ENCODE results near the gene DCAF10. TPM values are rescaled to one million over a fixed set of nuclear protein-coding genes. Genes with fewer than 3 reads are reported as not detected.
"Not testable (repeated sequence)": the region's sequence is repeated elsewhere in the genome, so short reads cannot be mapped to it uniquely, and the experiment has no call there.

Gene DCAF10
- total RNA-seq, 1 donor from 2014 or later: 20.7 TPM

DNA sequence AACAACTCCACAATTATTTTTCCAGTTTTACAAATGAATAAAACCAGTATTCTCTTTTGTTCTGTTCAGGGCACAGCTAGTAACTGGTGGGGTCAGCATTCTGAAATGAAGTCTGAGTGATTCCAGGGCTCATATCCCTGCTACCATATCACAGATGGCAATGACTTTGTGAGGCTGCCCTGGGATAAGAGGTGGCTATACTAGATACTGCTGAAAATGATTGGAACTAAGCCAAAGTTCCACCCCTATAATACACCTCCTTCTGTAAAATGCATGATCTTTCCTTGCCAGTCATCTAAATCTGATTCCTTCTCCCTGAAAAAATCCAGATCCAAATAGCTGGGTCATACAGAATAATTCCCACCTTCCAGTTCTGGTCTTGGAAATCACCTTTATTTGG is 88.9 kb downstream of the DCAF10 start:
- no peaks in the 10 kb centered on the region for H3K36me3 ChIP-seq (ENCODE audit: control insufficient read depth, insufficient read depth, low read length)
- TF ChIP-seq, protein P1, sequence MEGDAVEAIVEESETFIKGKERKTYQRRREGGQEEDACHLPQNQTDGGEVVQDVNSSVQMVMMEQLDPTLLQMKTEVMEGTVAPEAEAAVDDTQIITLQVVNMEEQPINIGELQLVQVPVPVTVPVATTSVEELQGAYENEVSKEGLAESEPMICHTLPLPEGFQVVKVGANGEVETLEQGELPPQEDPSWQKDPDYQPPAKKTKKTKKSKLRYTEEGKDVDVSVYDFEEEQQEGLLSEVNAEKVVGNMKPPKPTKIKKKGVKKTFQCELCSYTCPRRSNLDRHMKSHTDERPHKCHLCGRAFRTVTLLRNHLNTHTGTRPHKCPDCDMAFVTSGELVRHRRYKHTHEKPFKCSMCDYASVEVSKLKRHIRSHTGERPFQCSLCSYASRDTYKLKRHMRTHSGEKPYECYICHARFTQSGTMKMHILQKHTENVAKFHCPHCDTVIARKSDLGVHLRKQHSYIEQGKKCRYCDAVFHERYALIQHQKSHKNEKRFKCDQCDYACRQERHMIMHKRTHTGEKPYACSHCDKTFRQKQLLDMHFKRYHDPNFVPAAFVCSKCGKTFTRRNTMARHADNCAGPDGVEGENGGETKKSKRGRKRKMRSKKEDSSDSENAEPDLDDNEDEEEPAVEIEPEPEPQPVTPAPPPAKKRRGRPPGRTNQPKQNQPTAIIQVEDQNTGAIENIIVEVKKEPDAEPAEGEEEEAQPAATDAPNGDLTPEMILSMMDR (IDR thresholded peaks at IDR 0.05; ENCODE audit: insufficient read depth, low read length, poor library complexity, severe bottlenecking): no peak
- no peak for DNase-seq (ENCODE audit: low read depth)
- no peak overlapping the region for H3K4me3 ChIP-seq (ENCODE audit: low read depth, low read length)
- no peaks in the 10 kb centered on the region for H3K27me3 ChIP-seq (ENCODE audit: control insufficient read depth, insufficient read depth, low read length)

DNA sequence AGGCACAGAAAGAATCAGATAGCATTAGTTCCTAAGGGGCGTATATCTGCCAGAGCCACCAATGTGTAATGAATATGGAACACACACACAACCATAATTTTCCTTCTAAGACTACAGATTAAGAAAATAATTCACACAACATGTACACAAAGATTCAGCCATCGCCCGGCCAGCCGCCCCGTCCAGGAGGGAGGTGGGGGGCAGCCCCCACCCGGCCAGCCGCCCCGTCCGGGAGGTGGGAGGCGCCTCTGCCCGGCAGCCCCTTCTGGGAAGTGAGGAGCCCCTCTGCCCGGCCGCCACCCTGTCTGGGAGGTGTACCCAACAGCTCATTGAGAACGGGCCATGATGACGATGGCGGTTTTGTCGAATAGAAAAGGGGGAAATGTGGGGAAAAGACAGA is 90.4 kb downstream of the DCAF10 start:
- not testable (repeated sequence) for DNase-seq (ENCODE audit: low read depth); H3K4me3 ChIP-seq (ENCODE audit: low read depth, low read length); H3K27me3 ChIP-seq (ENCODE audit: control insufficient read depth, insufficient read depth, low read length); H3K36me3 ChIP-seq (ENCODE audit: control insufficient read depth, insufficient read depth, low read length)

DNA sequence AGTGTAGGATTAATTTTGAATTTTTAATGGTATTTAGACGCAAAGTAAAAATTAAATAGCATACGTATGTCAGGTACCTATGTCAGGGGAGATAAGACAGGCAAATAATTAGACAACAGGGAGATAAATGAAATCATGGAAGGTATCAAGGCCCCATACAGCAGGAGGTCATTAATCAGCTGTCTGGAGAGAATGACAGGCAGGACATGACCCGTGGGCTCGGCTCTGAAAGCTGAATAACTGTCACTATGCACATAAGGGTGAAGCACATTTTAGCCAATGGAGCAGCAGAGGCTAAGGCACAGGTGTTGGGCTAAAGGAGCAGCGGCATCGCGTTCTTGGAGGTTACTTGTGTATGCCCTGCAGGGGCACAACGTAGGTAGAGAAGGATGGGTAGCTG is 91.5 kb downstream of the DCAF10 start:
- H3K27me3 ChIP-seq (ENCODE audit: control insufficient read depth, insufficient read depth, low read length): no peaks in the 10 kb centered on the region
- TF ChIP-seq, protein P1 (IDR thresholded peaks at IDR 0.05; ENCODE audit: insufficient read depth, low read length, poor library complexity, severe bottlenecking): no peak
- no peaks in the 10 kb centered on the region for H3K36me3 ChIP-seq (ENCODE audit: control insufficient read depth, insufficient read depth, low read length)
- no peak overlapping the region for H3K4me3 ChIP-seq (ENCODE audit: low read depth, low read length)
- no peak for DNase-seq (ENCODE audit: low read depth)

DNA sequence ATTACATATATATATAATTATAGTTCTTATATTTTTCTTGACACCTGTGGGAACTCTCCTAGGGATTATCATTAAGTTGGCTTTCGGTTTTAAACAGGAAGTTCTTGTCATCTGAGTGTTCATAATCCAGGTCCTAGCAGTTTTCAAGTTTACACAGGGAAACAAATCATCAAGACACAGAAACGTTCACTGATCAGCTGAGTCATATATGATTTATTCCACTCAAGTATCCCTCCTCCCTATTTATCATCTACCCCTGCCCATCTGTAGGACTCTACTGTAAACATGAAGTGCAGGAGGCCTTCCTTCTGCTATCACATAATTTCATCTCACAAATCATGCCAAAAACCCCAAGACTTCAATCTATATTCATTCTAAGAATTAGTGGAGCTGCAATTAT is 97.1 kb downstream of the DCAF10 start:
- TF ChIP-seq, protein P1 (IDR thresholded peaks at IDR 0.05; ENCODE audit: insufficient read depth, low read length, poor library complexity, severe bottlenecking): no peak

DNA sequence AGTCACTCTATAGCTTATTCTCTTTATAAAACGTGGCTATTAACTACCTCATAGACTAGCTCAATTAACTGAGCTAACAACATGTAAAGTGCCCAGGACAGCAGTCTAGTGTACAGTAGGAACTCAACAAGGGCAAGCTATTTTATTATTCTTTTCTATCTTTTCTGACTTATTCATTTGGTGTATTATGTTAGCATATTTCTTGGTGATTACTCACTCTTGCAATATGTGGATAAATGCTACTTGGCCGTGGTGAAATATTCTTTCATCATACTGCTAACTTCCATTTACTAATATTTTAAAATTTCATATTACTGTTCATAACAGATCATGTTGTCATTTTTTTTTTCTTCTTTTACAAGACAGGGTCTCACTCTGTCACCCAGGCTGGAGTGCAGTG is 98.4 kb downstream of the DCAF10 start:
- no peaks in the 10 kb centered on the region for H3K36me3 ChIP-seq (ENCODE audit: control insufficient read depth, insufficient read depth, low read length)
- TF ChIP-seq, protein P1 (IDR thresholded peaks at IDR 0.05; ENCODE audit: insufficient read depth, low read length, poor library complexity, severe bottlenecking): no peak
- H3K4me3 ChIP-seq (ENCODE audit: low read depth, low read length): no peak overlapping the region
- H3K27me3 ChIP-seq (ENCODE audit: control insufficient read depth, insufficient read depth, low read length): no peaks in the 10 kb centered on the region
- no peak for DNase-seq (ENCODE audit: low read depth)

More for the DNA sequence above, 97.1 kb downstream of the DCAF10 start:
- Histone ChIP-seq H3K4me3 (ENCODE audit: low read depth, low read length) (no peak overlapping the region), H3K36me3 (ENCODE audit: control insufficient read depth, insufficient read depth, low read length) (no peaks in the 10 kb centered on the region), H3K27me3 (ENCODE audit: control insufficient read depth, insufficient read depth, low read length) (no peaks in the 10 kb centered on the region)
- DNase-seq (ENCODE audit: low read depth): no peak

DNA sequence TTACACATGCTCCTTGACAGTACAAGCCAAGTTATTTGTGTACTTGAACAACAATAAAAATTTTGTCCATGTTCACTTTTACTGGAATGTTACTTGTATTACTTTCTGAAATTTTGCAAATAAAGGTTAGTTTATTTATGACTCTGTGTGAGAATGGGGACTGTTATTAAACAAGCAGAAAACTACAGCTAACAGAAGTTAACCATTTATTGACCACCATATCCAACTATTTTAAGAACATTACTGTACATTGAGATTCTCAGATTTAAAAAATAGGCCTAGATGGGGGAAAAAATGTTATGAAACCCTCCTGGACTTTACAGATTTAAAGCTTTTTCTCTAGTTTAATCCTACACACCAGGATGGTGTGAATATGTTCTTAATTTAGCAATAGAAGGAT is 101.5 kb downstream of the DCAF10 start:
- Histone ChIP-seq H3K36me3 (ENCODE audit: control insufficient read depth, insufficient read depth, low read length) (no peaks in the 10 kb centered on the region), H3K4me3 (ENCODE audit: low read depth, low read length) (no peak overlapping the region), H3K27me3 (ENCODE audit: control insufficient read depth, insufficient read depth, low read length) (no peaks in the 10 kb centered on the region)
- TF ChIP-seq, protein P1 (IDR thresholded peaks at IDR 0.05; ENCODE audit: insufficient read depth, low read length, poor library complexity, severe bottlenecking): no peak
- DNase-seq (ENCODE audit: low read depth): no peak
